PC-3 (cell line): ENCODE results near the gene SDK1. TPM values are rescaled to one million over a fixed set of nuclear protein-coding genes. Genes with fewer than 3 reads are reported as not detected.

Experiments used
- ATAC-seq: fragments of 200-7000 bp; cut with Tn5 transposase; 2 replicates; pipeline ENCODE4 v1.9.1; 2020; ENCODE audit warnings: mild to moderate bottlenecking, moderate library complexity
- BruUV-seq: library from RNA; stranded (reverse); fragments of 400-500 nt; replicated peaks from 2 replicates; lab custom pipeline; 2021; lab: Mats Ljungman, UMichigan
- CTCF ChIA-PET: fragments of 300-600 bp; sonication (Branson Sonifier 250); formaldehyde crosslinking; loops from one replicate; lab custom pipeline; 2022; ENCODE audit warnings: antibody characterized with exemption; lab: Charles Lee
- POLR2A ChIA-PET: fragments of 300-600 bp; sonication (Branson Sonifier 250); formaldehyde crosslinking; loops from one replicate; lab custom pipeline; 2022; ENCODE audit warnings: antibody characterized with exemption; ENCODE audit not compliant: unreplicated experiment; lab: Charles Lee
- DNase-seq: peaks from one replicate; pipeline ENCODE4 v3.0.0-alpha.2; 2015
- H2AFZ ChIP-seq: fragments of 300-600 bp; sonication (generic); 2 replicates; pipeline ENCODE4 v1.6.0; 2016; ENCODE audit warnings: antibody characterized with exemption, low read length
- H3F3A ChIP-seq: fragments of 300-600 bp; sonication (generic); one replicate; pipeline ENCODE4 v1.6.0; 2017; ENCODE audit warnings: antibody characterized with exemption, low read length, control low read depth, mild to moderate bottlenecking; ENCODE audit not compliant: unreplicated experiment
- H3K27ac ChIP-seq: fragments of 300-600 bp; sonication (generic); 2 replicates; pipeline ENCODE4 v1.5.1; 2016; ENCODE audit warnings: mild to moderate bottlenecking, low read length
- H3K27me3 ChIP-seq: fragments of 300-600 bp; sonication (generic); 2 replicates; pipeline ENCODE4 v1.6.1; 2016; ENCODE audit warnings: low read length, mixed read lengths
- H3K36me3 ChIP-seq: fragments of 300-600 bp; sonication (generic); 2 replicates; pipeline ENCODE4 v1.6.1; 2016; ENCODE audit warnings: low read depth, mixed run types, low read length, mixed read lengths
- H3K4me1 ChIP-seq: fragments of 300-600 bp; sonication (generic); 2 replicates; pipeline ENCODE4 v1.5.1; 2016; ENCODE audit warnings: low read length; ENCODE audit not compliant: insufficient read depth
- H3K4me2 ChIP-seq: fragments of 300-600 bp; sonication (generic); 2 replicates; pipeline ENCODE4 v1.6.0; 2016; ENCODE audit warnings: low read length
- H3K4me3 ChIP-seq: fragments of 300-600 bp; sonication (generic); 2 replicates; pipeline ENCODE4 v1.5.1; 2016; ENCODE audit warnings: mild to moderate bottlenecking, low read length, mixed read lengths
- H3K79me2 ChIP-seq: fragments of 300-600 bp; sonication (generic); 2 replicates; pipeline ENCODE4 v1.6.1; 2017; ENCODE audit warnings: low read length, mixed read lengths
- H3K9ac ChIP-seq: fragments of 300-600 bp; sonication (generic); 2 replicates; pipeline ENCODE4 v1.6.0; 2016; ENCODE audit warnings: mild to moderate bottlenecking, low read length
- H3K9me2 ChIP-seq: fragments of 300-600 bp; sonication (generic); replicated peaks from 2 replicates; pipeline ENCODE4 v1.6.1; 2016; ENCODE audit warnings: mixed run types, low read length, mixed read lengths
- H3K9me3 ChIP-seq: fragments of 300-600 bp; sonication (generic); 2 replicates; pipeline ENCODE4 v1.6.1; 2016; ENCODE audit warnings: low read length, mixed read lengths
- H4K20me1 ChIP-seq: fragments of 300-600 bp; sonication (generic); 2 replicates; pipeline ENCODE4 v1.6.1; 2016; ENCODE audit warnings: low read length, mixed read lengths
- CTCF ChIP-seq: fragments of 300-600 bp; sonication (generic); conservative IDR thresholded peaks from 2 replicates; pipeline ENCODE4 v1.5.1; 2017; ENCODE audit warnings: antibody characterized with exemption, low read depth, mild to moderate bottlenecking, low read length
- EZH2 ChIP-seq: fragments of 300-600 bp; sonication (generic); IDR thresholded peaks from one replicate; pipeline ENCODE4 v1.6.1; 2017; ENCODE audit warnings: antibody characterized with exemption, mild to moderate bottlenecking, low read length; ENCODE audit not compliant: unreplicated experiment
- EZH2phosphoT487 ChIP-seq: fragments of 300-600 bp; sonication (generic); IDR thresholded peaks from 2 replicates; pipeline ENCODE4 v1.6.1; 2018; ENCODE audit warnings: mild to moderate bottlenecking, antibody characterized with exemption, low read length, borderline replicate concordance
- intact Hi-C: fragments of 100-400 bp; cut with micrococcal nuclease; formaldehyde crosslinking; loops from 2 replicates; pipeline ENCODE4 v1.9.0; 2023
- total RNA-seq: library from RNA; depleted of rRNA; stranded (reverse); fragments of >200 nt; gene quantifications from 2 replicates; pipeline ENCODE4 v1.2.3, GENCODE V29; 2014

Gene SDK1
- total RNA-seq, 1 experiment from 2014 or later, result 2.8 TPM

DNA sequence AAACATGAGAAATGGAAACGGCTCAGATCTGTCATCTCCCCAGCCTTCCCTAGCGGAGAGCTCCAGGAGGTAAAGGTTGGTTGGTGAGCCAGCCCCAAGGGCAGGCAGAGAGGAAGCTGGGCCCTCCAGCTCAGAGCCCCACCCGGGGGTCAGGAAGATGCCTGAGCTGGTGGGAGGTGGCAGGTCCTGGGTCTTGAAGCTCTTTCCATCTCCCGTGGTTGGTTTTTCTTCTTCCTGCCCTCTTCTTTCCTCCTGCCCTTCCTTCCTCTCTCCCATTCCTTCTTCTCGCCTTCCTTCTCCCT, 996.8 kb downstream of the SDK1 start:
- Histone ChIP-seq H3K9me2 (no peaks in the 10 kb centered on the region), H3K79me2 (no peaks in the 10 kb centered on the region), H3K4me1 (no peaks in the 10 kb centered on the region), H4K20me1 (no peaks in the 10 kb centered on the region), H3F3A (no peaks in the 10 kb centered on the region), H3K27ac (no peak overlapping the region), H3K9ac (no peak overlapping the region), H3K9me3 (no peaks in the 10 kb centered on the region), H3K4me2 (no peak overlapping the region), H3K27me3 (no peaks in the 10 kb centered on the region), H3K4me3 (no peak overlapping the region), H3K36me3 (no peaks in the 10 kb centered on the region), H2AFZ (no peak overlapping the region)
- BruUV-seq, result no TSS peak
- POLR2A ChIA-PET, result no interaction called here
- ATAC-seq (no peak), DNase-seq (no peak)
- TF ChIP-seq EZH2phosphoT487, result no peak
- no peak for TF ChIP-seq EZH2
- TF ChIP-seq CTCF, result no peak
- CTCF ChIA-PET, result no interaction called here
- intact Hi-C loops, result no loop called here

DNA sequence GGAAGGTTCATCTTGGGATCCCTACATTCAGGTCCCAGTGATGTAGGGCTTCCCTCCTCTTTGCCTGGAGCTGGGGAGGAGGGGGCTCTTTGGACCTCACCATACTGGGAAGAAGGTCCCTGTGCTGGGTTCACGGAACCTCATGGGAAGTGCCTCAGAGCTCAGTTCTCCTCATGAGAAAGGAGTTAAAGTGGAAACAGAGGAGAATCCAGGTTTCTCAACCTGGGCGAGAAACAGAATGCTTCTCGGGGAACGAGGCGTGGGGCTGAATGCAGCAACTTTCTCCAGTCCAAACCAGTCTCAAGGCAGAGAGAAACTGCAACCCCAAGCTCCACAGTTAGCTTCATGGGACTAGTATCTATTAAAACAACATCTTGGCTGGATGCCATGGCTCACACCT, 998.4 kb downstream of the SDK1 start:
- no peak for DNase-seq
- Histone ChIP-seq H3K27ac (no peak overlapping the region), H3K9me2 (no peaks in the 10 kb centered on the region), H2AFZ (no peak overlapping the region), H3K9ac (no peak overlapping the region), H3K4me2 (no peak overlapping the region), H3K9me3 (no peaks in the 10 kb centered on the region), H3K36me3 (no peaks in the 10 kb centered on the region), H4K20me1 (no peaks in the 10 kb centered on the region), H3K4me3 (no peak overlapping the region), H3K4me1 (no peaks in the 10 kb centered on the region), H3K79me2 (no peaks in the 10 kb centered on the region), H3K27me3 (no peaks in the 10 kb centered on the region), H3F3A (no peaks in the 10 kb centered on the region)
- no peak for ATAC-seq
- ChIA-PET POLR2A (no interaction called here), CTCF (no interaction called here)
- no TSS peak for BruUV-seq
- no peak for TF ChIP-seq EZH2
- TF ChIP-seq CTCF, result no peak
- TF ChIP-seq EZH2phosphoT487, result no peak
- intact Hi-C loops, result no loop called here

GRCh38 chr7:4302203-4302905, 1001.3 kb downstream of the SDK1 start:
- intact Hi-C loops, result no loop called here
- no peak for ATAC-seq
- H3K9me2 ChIP-seq, result no peaks in the 10 kb centered on the region
- H3K9ac ChIP-seq, result no peak overlapping the region
- H3K36me3 ChIP-seq, result no peaks in the 10 kb centered on the region
- no peak for TF ChIP-seq EZH2
- no peak for TF ChIP-seq EZH2phosphoT487
- no peak for TF ChIP-seq CTCF
- H3K79me2 ChIP-seq, result no peaks in the 10 kb centered on the region
- no peak overlapping the region for H3K4me2 ChIP-seq
- H3F3A ChIP-seq, result no peaks in the 10 kb centered on the region
- no peak overlapping the region for H3K27ac ChIP-seq
- H3K9me3 ChIP-seq, result no peaks in the 10 kb centered on the region
- DNase-seq, result no peak
- no peaks in the 10 kb centered on the region for H4K20me1 ChIP-seq
- CTCF ChIA-PET, result interaction anchor here (0.5 kb wide), 1 partner anchor 1299 kb away, joined by 3 read pairs; no protein-coding TSS in a partner anchor
- H3K27me3 ChIP-seq, result no peaks in the 10 kb centered on the region
- no peak overlapping the region for H2AFZ ChIP-seq
- no peak overlapping the region for H3K4me3 ChIP-seq
- POLR2A ChIA-PET, result no interaction called here
- no peaks in the 10 kb centered on the region for H3K4me1 ChIP-seq
- no TSS peak for BruUV-seq
